B cell (primary cell): Measurements from ENCODE around the gene ACP1. TPM values are rescaled to one million over a fixed set of nuclear protein-coding genes. Genes with fewer than 3 reads are reported as not detected.
A peak's percentile ranks its signal among the peaks of the same experiment; 100 is the strongest.

ENCODE experiments used
- ATAC-seq: fragments of 200-7000 bp; cut with Tn5 transposase; one replicate; pipeline ENCODE4 v1.10.0; 2021; ENCODE audit warnings: low read depth, mild to moderate bottlenecking, moderate number of reproducible peaks, moderate library complexity
- CTCF ChIA-PET: fragments of 350-600 bp; sonication (Branson Sonifier 250); formaldehyde crosslinking; loops from one replicate; lab custom pipeline; 2021; ENCODE audit warnings: antibody characterized with exemption, inconsistent platforms; lab: Charles Lee
- POLR2A ChIA-PET: fragments of 350-600 bp; sonication (Branson Sonifier 250); formaldehyde crosslinking; loops from one replicate; lab custom pipeline; 2021; ENCODE audit warnings: antibody characterized with exemption; lab: Charles Lee
- DNase-seq: peaks from one replicate; pipeline ENCODE4 v3.0.0; 2013
- H2AFZ ChIP-seq: 2 replicates; pipeline ENCODE4 v1.6.1; 2012; ENCODE audit warnings: mild to moderate bottlenecking, low read depth, low read length; ENCODE audit not compliant: insufficient read depth, poor library complexity, severe bottlenecking
- H3K27ac ChIP-seq, 2 donors: 1 replicate in 1 of 2; 2 replicates in 1 of 2; pipeline ENCODE4 v1.5.1; 2012 to 2013; ENCODE audit warnings: low read length in 2 of 2, mild to moderate bottlenecking in 2 of 2, moderate library complexity in 1 of 2
- H3K27me3 ChIP-seq, 4 experiments: fragments of 200-600 bp in 1 of 4; sonication (generic) in 1 of 4; replicated peaks in 1 of 4; 1 replicate in 2 of 4; 2 replicates in 2 of 4; pipeline versions ENCODE4 v1.6.1 to v1.7.0; 2013 to 2016; ENCODE audit warnings: low read length in 3 of 4, mild to moderate bottlenecking in 2 of 4, mixed read lengths in 1 of 4, moderate library complexity in 1 of 4; ENCODE audit not compliant: insufficient read depth in 4 of 4, control insufficient read depth in 3 of 4; ENCODE audit errors: control extremely low read depth in 1 of 4
- H3K36me3 ChIP-seq, 2 experiments: replicated peaks in 1 of 2; 1 replicate in 1 of 2; 2 replicates in 1 of 2; pipeline versions ENCODE4 v1.6.1 to v1.7.1; 2013; ENCODE audit warnings: low read length in 1 of 2; ENCODE audit not compliant: insufficient read depth in 2 of 2, control insufficient read depth in 1 of 2; ENCODE audit errors: control extremely low read depth in 1 of 2, extremely low read depth in 1 of 2
- H3K4me1 ChIP-seq, 2 donors: fragments of 200-600 bp in 1 of 2; sonication (generic) in 1 of 2; 1 replicate in 1 of 2; 2 replicates in 1 of 2; pipeline versions ENCODE4 v1.5.1 to v1.6.1; 2013 to 2017; ENCODE audit warnings: low read length in 2 of 2; ENCODE audit not compliant: control insufficient read depth in 2 of 2, insufficient read depth in 2 of 2
- H3K4me2 ChIP-seq: replicated peaks from 2 replicates; pipeline ENCODE3; 2012; ENCODE audit warnings: mild to moderate bottlenecking, low read depth, low read length; ENCODE audit not compliant: poor library complexity, severe bottlenecking
- H3K4me3 ChIP-seq, 5 experiments: fragments of 200-600 bp in 1 of 5; sonication (generic) in 1 of 5; 1 replicate in 3 of 5; 2 replicates in 2 of 5; pipeline versions ENCODE4 v1.5.1 to v1.7.0; 2011 to 2016; ENCODE audit warnings: low read length in 4 of 5, mild to moderate bottlenecking in 4 of 5, low read depth in 2 of 5, control low read depth in 1 of 5, moderate library complexity in 1 of 5; ENCODE audit not compliant: insufficient read depth in 1 of 5; ENCODE audit errors: control extremely low read depth in 1 of 5, extremely low read depth in 1 of 5
- H3K79me2 ChIP-seq: fragments of 200-600 bp; sonication (generic); one replicate; pipeline ENCODE4 v1.6.0; 2016; ENCODE audit warnings: low read length; ENCODE audit not compliant: control insufficient read depth, insufficient read depth
- H3K9ac ChIP-seq: fragments of 200-600 bp; sonication (generic); 2 replicates; pipeline ENCODE4 v1.6.1; 2017; ENCODE audit warnings: mild to moderate bottlenecking, low read length, moderate library complexity
- H3K9me3 ChIP-seq, 3 donors: one replicate each; pipeline versions ENCODE4 v1.6.1 to v1.7.1; 2013; ENCODE audit warnings: low read length in 2 of 3; ENCODE audit not compliant: control insufficient read depth in 2 of 3, insufficient read depth in 1 of 3; ENCODE audit errors: control extremely low read depth in 1 of 3
- H4K20me1 ChIP-seq: 2 replicates; pipeline ENCODE4 v1.6.0; 2012; ENCODE audit warnings: mild to moderate bottlenecking, low read length; ENCODE audit not compliant: insufficient read depth, control insufficient read depth, poor library complexity, severe bottlenecking
- H3K27ac Mint-ChIP-seq: one replicate; pipeline ENCODE4 v1.8.0; 2021; ENCODE audit warnings: mixed read lengths
- H3K27me3 Mint-ChIP-seq: one replicate; pipeline ENCODE4 v1.8.0; 2021; ENCODE audit warnings: mixed read lengths
- H3K4me1 Mint-ChIP-seq: one replicate; pipeline ENCODE4 v1.8.0; 2021; ENCODE audit warnings: mixed read lengths
- H3K4me3 Mint-ChIP-seq: one replicate; pipeline ENCODE4 v1.8.0; 2021; ENCODE audit warnings: mixed read lengths
- H3K9me3 Mint-ChIP-seq: one replicate; pipeline ENCODE4 v1.8.0; 2022; ENCODE audit warnings: mixed read lengths; ENCODE audit not compliant: insufficient read depth
- CTCF ChIP-seq: fragments of 200-600 bp; IDR thresholded peaks from one replicate; pipeline ENCODE4 v1.8.0; 2022; ENCODE audit warnings: antibody characterized with exemption, mild to moderate bottlenecking
- EZH2 ChIP-seq: IDR thresholded peaks from 2 replicates; pipeline ENCODE4 v1.6.1; 2012; ENCODE audit warnings: borderline replicate concordance, low read depth, mild to moderate bottlenecking, moderate library complexity, low read length; ENCODE audit not compliant: insufficient read depth, poor library complexity, severe bottlenecking
- WGBS: methylation state at CpG from one replicate; pipeline ENCODE4 v1.1.5; 2013; ENCODE audit warnings: missing lambda C conversion rate; ENCODE audit not compliant: insufficient coverage; 5-methylcytosine and 5-hydroxymethylcytosine counted together
- intact Hi-C: fragments of 100-400 bp; cut with micrococcal nuclease; formaldehyde crosslinking; loops from one replicate; pipeline ENCODE4 v1.10.0; 2022
- polyA plus RNA-seq: library from polyadenylated mRNA; depleted of rRNA; stranded (reverse); fragments of >200 nt; gene quantifications from 2 replicates; pipeline ENCODE4 v1.2.3, GENCODE V29; 2012
- total RNA-seq, 2 donors: library from RNA; stranded (reverse); fragments of 120-200 nt in 1 of 2; gene quantifications; 1 replicate in 1 of 2; 2 replicates in 1 of 2; pipeline versions ENCODE4 v1.2.3 to v1.2.4, GENCODE V29; 2013 to 2022

ACP1 gene
- total and polyA plus RNA-seq, 2 donors (not counting 1 experiment from before 2014, with no cell fraction given), result 70.2 to 87.8 TPM

GRCh38 chr2:286774-287392 is 22.1 kb downstream of the ACP1 start:
- Mint-ChIP-seq H3K27me3 (peaks cover 26% of the 10 kb centered on the region), H3K9me3 (no peaks in the 10 kb centered on the region), H3K4me1 (peaks cover 13% of the 10 kb centered on the region), H3K27ac (peak overlapping the region; percentile 6), H3K4me3 (peak overlapping the region; percentile 64)
- Histone ChIP-seq H3K4me1 (peaks cover 13 to 20% of the 10 kb centered on the region in 2 donors), H3K9me3 (no peaks in the 10 kb centered on the region), H2AFZ (no peak overlapping the region), H3K9ac (peak overlapping the region; percentile 44), H3K4me3 (peak overlapping the region in 2 of 5 experiments; percentile 41 to 42), H3K36me3 (peaks cover 0 to under 1% of the 10 kb centered on the region in 2 experiments), H3K79me2 (no peaks in the 10 kb centered on the region), H3K27ac (no peak overlapping the region), H4K20me1 (peaks cover 4% of the 10 kb centered on the region), H3K4me2 (peak overlapping the region; percentile 71), H3K27me3 (peaks cover 0 to 28% (median 19%) of the 10 kb centered on the region in 4 experiments)
- 52% methylated on average over 10 of the region's 20 CpGs for WGBS
- peak; percentile 27 for DNase-seq
- ATAC-seq, result no peak
- ChIA-PET CTCF (interaction anchor here (0.7 to 2.5 kb wide), 2 partner anchors 16 to 40 kb away, joined by 3 to 7 read pairs; no protein-coding TSS in a partner anchor), POLR2A (interaction anchor here (0.6 kb wide), 1 partner anchor 1306 kb away, joined by 3 read pairs; no protein-coding TSS in a partner anchor)
- intact Hi-C loops, result no loop called here
- TF ChIP-seq EZH2 (no peak), CTCF (no peak)

- ChIA-PET POLR2A (no interaction called here), CTCF (interaction anchor here (0.7 kb wide), 1 partner anchor 16 kb away, joined by 3 read pairs; no protein-coding TSS in a partner anchor)
- Histone ChIP-seq H3K27ac (no peak overlapping the region), H3K4me3 (peak overlapping the region in 3 of 5 experiments; percentile 26 to 42 (median 41)), H3K9me3 (no peaks in the 10 kb centered on the region), H4K20me1 (peaks cover 4% of the 10 kb centered on the region), H3K4me2 (peak overlapping the region; percentile 71), H3K79me2 (no peaks in the 10 kb centered on the region), H3K4me1 (peaks cover 13 to 20% of the 10 kb centered on the region in 2 donors), H3K36me3 (no peaks in the 10 kb centered on the region), H3K27me3 (peaks cover 0 to 28% (median 19%) of the 10 kb centered on the region in 4 experiments), H3K9ac (peak overlapping the region; percentile 44), H2AFZ (peak overlapping the region; percentile 12)
- Mint-ChIP-seq H3K4me1 (peaks cover 13% of the 10 kb centered on the region), H3K9me3 (no peaks in the 10 kb centered on the region), H3K27ac (no peak overlapping the region), H3K4me3 (peak overlapping the region; percentile 44), H3K27me3 (peaks cover 26% of the 10 kb centered on the region)
- WGBS, result 2% methylated on average over 34 of the region's 46 CpGs
- ATAC-seq (peak; percentile 61), DNase-seq (peak; percentile 42)
- intact Hi-C loops, result no loop called here
- TF ChIP-seq CTCF (no peak), EZH2 (no peak)
Observed at GRCh38 chr2:287471-287885, 22.7 kb downstream of the ACP1 start.
